ENCODE data around the gene MYO16.

GRCh38 chr13:109203587-109203986, 574.2 kb downstream of the MYO16 start:
- TF ChIP-seq CTCF (IDR thresholded peaks at IDR 0.05; ENCODE audit: insufficient read depth, low read length, poor library complexity, severe bottlenecking) (no peak), EZH2phosphoT487 (conservative IDR thresholded peaks at IDR 0.05; ENCODE audit: low read length) (no peak)
